HG02943 (cell line): ENCODE data around the gene EPHA4.

ENCODE experiments used
- ATAC-seq: cut with Tn5 transposase; IDR thresholded peaks from one replicate; pipeline ENCODE4 v1.9.1; 2021; ENCODE audit warnings: mild to moderate bottlenecking, low read depth, moderate library complexity; ENCODE audit not compliant: unreplicated experiment

EPHA4 gene

DNA sequence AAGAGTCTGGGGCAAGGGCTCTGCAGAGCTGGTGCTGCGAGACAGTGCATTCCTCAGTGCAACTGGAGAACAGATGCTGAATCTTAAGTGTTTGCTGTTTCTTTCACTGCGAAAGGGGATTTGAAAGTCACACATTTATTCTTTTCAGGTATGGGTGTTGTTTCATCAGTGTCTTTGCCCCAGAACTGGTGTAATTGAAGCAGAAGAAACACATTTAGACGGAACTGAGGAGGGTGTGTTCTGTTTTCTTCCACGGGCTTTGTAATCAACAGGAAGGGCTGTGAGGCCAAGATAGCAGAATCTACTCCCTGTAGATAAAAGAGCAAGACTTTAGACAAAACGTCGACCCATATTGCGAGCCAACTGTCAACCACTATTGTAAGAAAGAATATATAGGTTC is 151.9 kb downstream of the EPHA4 start:
- no peak for ATAC-seq

GRCh38 chr2:221415789-221416188 is 156.3 kb downstream of the EPHA4 start:
- ATAC-seq = no peak

- ATAC-seq = no peak
Observed at GRCh38 chr2:221412978-221413377, 159.1 kb downstream of the EPHA4 start.

- ATAC-seq = no peak
Observed at GRCh38 chr2:221410487-221410886, 161.6 kb downstream of the EPHA4 start.

DNA sequence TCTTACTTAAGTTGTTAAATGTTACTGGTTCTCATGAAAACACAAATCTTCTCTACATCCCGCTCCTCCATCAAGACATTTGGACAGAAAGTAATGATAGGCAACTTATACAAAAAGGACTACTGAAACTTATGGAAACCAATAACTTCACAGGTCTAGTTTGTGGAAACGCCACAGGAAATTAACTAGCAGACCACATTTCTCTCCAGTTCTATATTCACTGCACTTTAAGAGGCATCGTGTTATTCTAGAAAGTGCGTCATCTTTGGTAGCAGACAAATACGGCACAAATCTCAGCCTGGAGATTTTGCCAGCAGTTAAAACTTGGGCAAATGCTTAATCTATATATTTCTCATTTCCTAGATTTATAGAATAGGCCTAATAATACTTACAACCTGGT is 164.3 kb downstream of the EPHA4 start:
- ATAC-seq = no peak

DNA sequence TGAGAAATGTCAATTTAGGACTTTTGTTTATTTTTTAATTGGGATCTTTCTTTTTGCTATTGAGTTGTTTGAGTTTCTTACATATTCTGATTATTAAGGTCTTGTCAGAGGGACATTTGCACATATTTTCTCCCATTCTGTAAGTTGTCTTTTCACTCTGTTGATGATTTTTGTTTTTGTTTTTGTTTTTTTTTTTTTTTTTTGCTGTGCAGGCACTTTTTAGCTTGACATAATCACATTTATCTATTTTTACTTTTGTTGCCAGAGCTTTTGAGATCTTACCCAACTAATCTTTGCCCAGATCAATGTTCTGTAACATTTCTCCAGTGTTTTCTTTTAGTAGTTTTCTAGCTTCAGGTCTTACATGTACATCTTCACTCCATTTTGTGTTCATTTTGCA is 166.6 kb downstream of the EPHA4 start:
- no peak for ATAC-seq

- no peak for ATAC-seq
Observed at GRCh38 chr2:221402072-221402471, 170.0 kb downstream of the EPHA4 start.

DNA sequence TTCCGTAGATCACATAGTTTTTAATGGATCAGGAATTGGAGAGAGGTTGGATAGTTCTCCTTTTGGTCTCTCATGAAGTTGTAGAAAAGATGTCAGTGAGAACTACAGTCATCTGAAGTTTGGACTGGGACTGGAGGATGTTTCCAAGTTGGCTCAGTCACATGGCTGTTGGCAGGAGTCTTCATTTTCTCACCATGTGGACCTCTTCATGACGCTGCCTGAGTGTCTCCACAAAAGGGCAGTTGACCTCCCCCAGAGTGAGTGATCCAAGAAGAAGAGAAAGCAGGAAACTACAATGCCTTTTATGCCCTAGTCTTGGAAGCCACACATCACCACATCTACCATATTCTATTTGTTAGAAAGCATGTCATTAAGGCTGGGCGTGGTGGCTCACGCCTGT is 171.7 kb downstream of the EPHA4 start:
- no peak for ATAC-seq

GRCh38 chr2:221399183-221399582 is 172.9 kb downstream of the EPHA4 start:
- no peak for ATAC-seq

- no peak for ATAC-seq
Observed at GRCh38 chr2:221397187-221397586, 174.9 kb downstream of the EPHA4 start.

DNA sequence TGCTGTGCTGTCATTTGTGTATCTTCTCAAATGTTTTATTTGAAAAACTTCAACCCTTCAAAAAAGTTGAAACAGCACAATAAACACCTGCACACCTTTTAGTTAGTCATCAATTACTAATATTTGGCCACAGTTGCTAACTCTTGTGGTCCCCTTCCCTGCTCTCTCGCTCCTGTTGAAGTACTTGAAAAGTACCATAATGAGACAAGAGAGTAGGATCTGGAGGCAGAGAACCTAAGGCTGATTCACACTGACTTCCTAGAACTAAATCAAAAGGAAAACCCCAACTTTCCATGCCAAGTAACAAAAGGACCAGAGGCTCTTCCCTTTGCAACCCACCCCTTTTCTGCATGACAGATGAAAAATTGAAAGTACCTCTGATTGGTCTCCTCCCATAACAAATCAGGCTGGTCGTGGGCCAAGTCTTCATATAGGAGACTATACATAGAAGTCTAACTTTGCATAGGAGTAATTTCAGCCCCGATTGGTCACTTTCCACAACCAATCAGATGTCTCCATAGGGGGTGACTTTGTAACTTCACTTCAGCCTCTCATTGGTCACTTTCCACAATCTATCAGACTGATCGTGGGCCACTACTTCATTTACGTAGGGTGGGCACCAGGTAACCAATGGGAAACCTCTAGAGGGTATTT is 179.7 kb downstream of the EPHA4 start:
- no peak for ATAC-seq

GRCh38 chr2:221390878-221391277 is 181.2 kb downstream of the EPHA4 start:
- no peak for ATAC-seq

DNA sequence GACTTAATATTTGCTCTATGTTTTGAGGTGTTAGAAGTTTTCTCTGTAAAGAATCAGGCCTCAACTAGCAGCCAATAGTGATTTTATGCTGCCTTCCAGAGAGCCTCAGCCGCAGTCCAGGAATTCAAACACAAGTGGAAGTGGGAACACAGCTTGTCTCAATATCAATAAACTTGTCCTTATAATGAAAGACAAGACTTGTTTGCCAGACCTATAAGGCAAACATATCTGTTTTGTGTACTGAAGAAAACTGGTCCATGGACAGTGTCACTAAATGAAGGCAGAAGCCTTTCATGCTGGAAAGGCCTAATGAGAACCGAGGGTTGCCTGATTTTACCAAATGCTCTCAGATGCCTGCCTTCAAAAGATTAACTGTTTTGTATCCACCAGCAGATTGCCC is 182.2 kb downstream of the EPHA4 start:
- no peak for ATAC-seq

- no peak for ATAC-seq
Observed at GRCh38 chr2:221389421-221389820, 182.7 kb downstream of the EPHA4 start.

GRCh38 chr2:221388891-221389290 is 183.2 kb downstream of the EPHA4 start:
- ATAC-seq = no peak

DNA sequence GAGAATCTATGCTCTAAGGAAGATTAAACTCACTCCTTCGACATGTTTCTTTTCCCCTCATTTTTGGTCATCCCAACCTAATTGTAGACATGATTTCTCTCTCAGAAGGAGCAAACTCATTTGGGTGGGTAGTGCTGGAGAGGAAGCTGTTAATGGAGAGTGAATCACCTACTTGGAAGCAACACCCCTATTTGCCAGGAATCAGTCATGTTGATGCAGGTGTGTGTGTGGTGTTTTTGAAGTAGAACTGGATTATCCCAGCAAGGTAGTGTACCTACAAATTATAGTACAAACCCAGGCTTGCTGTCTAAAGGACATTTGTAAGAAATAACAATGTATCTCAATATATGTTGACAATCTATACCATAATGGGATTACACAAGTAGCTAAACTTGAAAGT is 186.4 kb downstream of the EPHA4 start:
- ATAC-seq = no peak

- no peak for ATAC-seq
Observed at GRCh38 chr2:221381928-221382488, 190.1 kb downstream of the EPHA4 start.

GRCh38 chr2:221380686-221381085 is 191.4 kb downstream of the EPHA4 start:
- no peak for ATAC-seq

GRCh38 chr2:221380062-221380461 is 192.0 kb downstream of the EPHA4 start:
- no peak for ATAC-seq

- ATAC-seq = no peak
Observed at GRCh38 chr2:221377597-221377996, 194.5 kb downstream of the EPHA4 start.

DNA sequence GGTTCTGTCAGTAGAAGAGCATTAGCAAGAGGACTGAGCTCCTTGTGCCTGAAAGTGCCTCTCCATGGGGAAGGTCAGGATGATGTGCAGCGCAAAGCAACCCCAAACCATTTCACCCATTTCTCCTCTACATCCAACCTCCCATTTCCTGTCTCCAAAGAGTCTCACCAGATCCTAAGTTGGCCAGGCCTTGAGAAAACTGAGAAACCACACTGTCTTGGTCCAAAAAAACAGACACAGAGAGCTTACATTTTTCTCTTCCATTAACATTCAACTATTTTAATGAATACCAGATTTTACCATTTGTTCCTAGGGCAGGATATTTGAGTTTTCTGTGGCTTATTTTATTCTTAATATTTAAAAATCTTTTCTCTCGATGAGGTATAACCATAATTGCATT is 195.0 kb downstream of the EPHA4 start:
- no peak for ATAC-seq

GRCh38 chr2:221374234-221374633 is 197.9 kb downstream of the EPHA4 start:
- ATAC-seq = no peak

- ATAC-seq = no peak
Observed at GRCh38 chr2:221372907-221373306, 199.2 kb downstream of the EPHA4 start.
